ENCODE measurements around the gene MYH3.

Gene MYH3

GRCh38 chr17:10674704-10675103 is 17.6 kb upstream of the MYH3 start:
- Histone ChIP-seq H3K4me3 (ENCODE audit: low read length in 2 of 2) (no peak overlapping the region), H3K36me3 (ENCODE audit: control insufficient read depth in 2 of 2, insufficient read depth in 2 of 2, low read length in 2 of 2) (peaks cover 8 to 12% of the 10 kb centered on the region in 2 donors), H3K27ac (ENCODE audit: low read length) (no peak overlapping the region), H3K27me3 (ENCODE audit: control insufficient read depth in 1 of 2, insufficient read depth in 2 of 2, low read length in 2 of 2) (no peaks in the 10 kb centered on the region), H3K9me3 (ENCODE audit: control insufficient read depth in 2 of 2, low read length in 2 of 2) (no peaks in the 10 kb centered on the region), H3K9ac (ENCODE audit: low read length in 2 of 2) (no peak overlapping the region), H3K4me1 (ENCODE audit: control insufficient read depth, insufficient read depth, low read length) (peaks cover 2% of the 10 kb centered on the region)

- H3K36me3 ChIP-seq (ENCODE audit: control insufficient read depth in 2 of 2, insufficient read depth in 2 of 2, low read length in 2 of 2), result peaks cover 3 to 6% of the 10 kb centered on the region in 2 donors
- H3K9me3 ChIP-seq (ENCODE audit: control insufficient read depth in 2 of 2, low read length in 2 of 2), result no peaks in the 10 kb centered on the region
- H3K4me1 ChIP-seq (ENCODE audit: control insufficient read depth, insufficient read depth, low read length), result peaks cover 2% of the 10 kb centered on the region
- no peak overlapping the region for H3K27ac ChIP-seq (ENCODE audit: low read length)
- no peak overlapping the region for H3K9ac ChIP-seq (ENCODE audit: low read length in 2 of 2)
- H3K27me3 ChIP-seq (ENCODE audit: control insufficient read depth in 1 of 2, insufficient read depth in 2 of 2, low read length in 2 of 2), result no peaks in the 10 kb centered on the region
- H3K4me3 ChIP-seq (ENCODE audit: low read length in 2 of 2), result no peak overlapping the region
These were observed 16.2 kb upstream of the MYH3 start for GRCh38 chr17:10673312-10673711.

- H3K9me3 ChIP-seq (ENCODE audit: control insufficient read depth in 2 of 2, low read length in 2 of 2), result no peaks in the 10 kb centered on the region
- H3K4me1 ChIP-seq (ENCODE audit: control insufficient read depth, insufficient read depth, low read length), result peaks cover 2% of the 10 kb centered on the region
- no peak overlapping the region for H3K4me3 ChIP-seq (ENCODE audit: low read length in 2 of 2)
- no peaks in the 10 kb centered on the region for H3K27me3 ChIP-seq (ENCODE audit: control insufficient read depth in 1 of 2, insufficient read depth in 2 of 2, low read length in 2 of 2)
- H3K9ac ChIP-seq (ENCODE audit: low read length in 2 of 2), result no peak overlapping the region
- H3K36me3 ChIP-seq (ENCODE audit: control insufficient read depth in 2 of 2, insufficient read depth in 2 of 2, low read length in 2 of 2), result no peaks in the 10 kb centered on the region
- H3K27ac ChIP-seq (ENCODE audit: low read length), result no peak overlapping the region
These were observed 11.7 kb upstream of the MYH3 start for GRCh38 chr17:10668775-10669174.

DNA sequence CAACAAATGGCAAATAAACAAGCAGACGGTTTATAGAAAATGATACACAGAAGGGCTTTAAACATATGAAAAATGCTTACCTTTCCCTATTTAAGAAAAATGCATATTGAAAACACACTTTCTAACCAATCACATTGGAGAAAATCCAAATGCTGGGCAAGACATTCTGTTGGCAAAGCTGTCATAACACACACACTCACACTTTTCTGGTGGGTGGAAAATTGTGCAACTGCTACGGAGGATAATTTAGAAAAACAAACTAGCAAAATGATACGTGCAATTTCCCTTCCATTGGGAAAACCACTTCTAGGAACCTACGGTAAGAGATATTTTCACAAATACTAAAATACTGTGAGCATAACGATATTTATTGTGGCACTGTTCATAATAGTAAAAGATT is 9.8 kb upstream of the MYH3 start:
- no peaks in the 10 kb centered on the region for H3K4me1 ChIP-seq (ENCODE audit: control insufficient read depth, insufficient read depth, low read length)
- no peak overlapping the region for H3K9ac ChIP-seq (ENCODE audit: low read length in 2 of 2)
- H3K9me3 ChIP-seq (ENCODE audit: control insufficient read depth in 2 of 2, low read length in 2 of 2), result no peaks in the 10 kb centered on the region

DNA sequence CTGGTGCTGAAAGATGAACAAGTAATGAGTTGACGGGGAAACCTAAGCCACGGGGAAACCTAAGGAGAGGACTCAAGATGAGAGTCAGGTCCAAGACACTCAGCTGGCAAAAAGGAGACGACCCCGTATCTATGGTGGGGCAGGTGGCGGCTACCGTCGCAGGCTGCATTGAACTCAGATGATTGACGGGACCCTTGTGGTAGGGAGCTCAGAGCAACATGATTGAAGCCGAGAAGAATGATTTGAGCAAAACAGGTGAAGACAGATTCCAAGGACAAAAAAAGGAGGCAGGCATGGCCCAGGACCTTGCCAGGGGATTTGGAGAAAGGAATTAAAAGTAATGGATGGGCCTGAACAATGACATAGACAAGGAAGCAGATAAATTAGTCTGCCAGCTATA is 7.5 kb upstream of the MYH3 start:
- no peak overlapping the region for H3K9ac ChIP-seq (ENCODE audit: low read length in 2 of 2)
- no peaks in the 10 kb centered on the region for H3K27me3 ChIP-seq (ENCODE audit: control insufficient read depth in 1 of 2, insufficient read depth in 2 of 2, low read length in 2 of 2)
- no peaks in the 10 kb centered on the region for H3K9me3 ChIP-seq (ENCODE audit: control insufficient read depth in 2 of 2, low read length in 2 of 2)
- peaks cover 0 to 6% of the 10 kb centered on the region in 2 donors for H3K36me3 ChIP-seq (ENCODE audit: control insufficient read depth in 2 of 2, insufficient read depth in 2 of 2, low read length in 2 of 2)
- H3K27ac ChIP-seq (ENCODE audit: low read length), result no peak overlapping the region
- H3K4me1 ChIP-seq (ENCODE audit: control insufficient read depth, insufficient read depth, low read length), result no peaks in the 10 kb centered on the region
- H3K4me3 ChIP-seq (ENCODE audit: low read length in 2 of 2), result no peak overlapping the region

More for the DNA sequence above, 9.8 kb upstream of the MYH3 start:
- Histone ChIP-seq H3K27ac (ENCODE audit: low read length) (no peak overlapping the region), H3K4me3 (ENCODE audit: low read length in 2 of 2) (no peak overlapping the region), H3K27me3 (ENCODE audit: control insufficient read depth in 1 of 2, insufficient read depth in 2 of 2, low read length in 2 of 2) (no peaks in the 10 kb centered on the region), H3K36me3 (ENCODE audit: control insufficient read depth in 2 of 2, insufficient read depth in 2 of 2, low read length in 2 of 2) (peaks cover 0 to 2% of the 10 kb centered on the region in 2 donors)

GRCh38 chr17:10663231-10663630 is 6.1 kb upstream of the MYH3 start:
- peaks cover 0 to 6% of the 10 kb centered on the region in 2 donors for H3K36me3 ChIP-seq (ENCODE audit: control insufficient read depth in 2 of 2, insufficient read depth in 2 of 2, low read length in 2 of 2)
- no peaks in the 10 kb centered on the region for H3K4me1 ChIP-seq (ENCODE audit: control insufficient read depth, insufficient read depth, low read length)
- no peak overlapping the region for H3K27ac ChIP-seq (ENCODE audit: low read length)
- no peak overlapping the region for H3K4me3 ChIP-seq (ENCODE audit: low read length in 2 of 2)
- no peaks in the 10 kb centered on the region for H3K27me3 ChIP-seq (ENCODE audit: control insufficient read depth in 1 of 2, insufficient read depth in 2 of 2, low read length in 2 of 2)
- H3K9ac ChIP-seq (ENCODE audit: low read length in 2 of 2), result no peak overlapping the region
- H3K9me3 ChIP-seq (ENCODE audit: control insufficient read depth in 2 of 2, low read length in 2 of 2), result no peaks in the 10 kb centered on the region

- peaks cover 0 to 6% of the 10 kb centered on the region in 2 donors for H3K36me3 ChIP-seq (ENCODE audit: control insufficient read depth in 2 of 2, insufficient read depth in 2 of 2, low read length in 2 of 2)
- H3K9ac ChIP-seq (ENCODE audit: low read length in 2 of 2), result no peak overlapping the region
- H3K4me3 ChIP-seq (ENCODE audit: low read length in 2 of 2), result no peak overlapping the region
- H3K4me1 ChIP-seq (ENCODE audit: control insufficient read depth, insufficient read depth, low read length), result no peaks in the 10 kb centered on the region
- no peaks in the 10 kb centered on the region for H3K9me3 ChIP-seq (ENCODE audit: control insufficient read depth in 2 of 2, low read length in 2 of 2)
- H3K27me3 ChIP-seq (ENCODE audit: control insufficient read depth in 1 of 2, insufficient read depth in 2 of 2, low read length in 2 of 2), result no peaks in the 10 kb centered on the region
- H3K27ac ChIP-seq (ENCODE audit: low read length), result no peak overlapping the region
These were observed 4.3 kb upstream of the MYH3 start for GRCh38 chr17:10661437-10661836.

DNA sequence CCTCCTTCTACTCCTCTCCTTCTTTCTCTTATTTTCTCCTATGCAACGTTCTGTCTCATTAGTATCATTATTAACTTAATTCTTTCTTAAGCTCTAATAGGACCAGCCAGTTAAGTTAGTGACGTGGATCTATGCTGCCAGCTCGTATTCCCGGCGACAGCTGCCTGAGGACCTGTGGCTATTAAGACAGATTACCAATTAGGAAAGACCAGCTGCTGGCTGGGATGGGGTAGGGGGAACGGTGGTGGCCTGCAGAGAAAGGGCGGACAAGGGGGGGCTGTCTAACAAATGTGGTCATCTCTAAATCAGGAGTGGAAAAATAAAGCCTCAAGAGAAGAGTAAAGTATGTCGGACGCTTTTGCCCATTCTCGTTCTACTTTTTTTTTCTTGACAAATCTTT is 770 bp upstream of the MYH3 start:
- no peaks in the 10 kb centered on the region for H3K27me3 ChIP-seq (ENCODE audit: control insufficient read depth in 1 of 2, insufficient read depth in 2 of 2, low read length in 2 of 2)
- H3K9me3 ChIP-seq (ENCODE audit: control insufficient read depth in 2 of 2, low read length in 2 of 2), result no peaks in the 10 kb centered on the region

GRCh38 chr17:10653987-10654386 is 3.1 kb downstream of the MYH3 start:
- Histone ChIP-seq H3K27me3 (ENCODE audit: control insufficient read depth in 1 of 2, insufficient read depth in 2 of 2, low read length in 2 of 2) (no peaks in the 10 kb centered on the region), H3K27ac (ENCODE audit: low read length) (no peak overlapping the region), H3K4me1 (ENCODE audit: control insufficient read depth, insufficient read depth, low read length) (no peaks in the 10 kb centered on the region), H3K4me3 (ENCODE audit: low read length in 2 of 2) (no peak overlapping the region), H3K36me3 (ENCODE audit: control insufficient read depth in 2 of 2, insufficient read depth in 2 of 2, low read length in 2 of 2) (no peaks in the 10 kb centered on the region), H3K9me3 (ENCODE audit: control insufficient read depth in 2 of 2, low read length in 2 of 2) (no peaks in the 10 kb centered on the region), H3K9ac (ENCODE audit: low read length in 2 of 2) (no peak overlapping the region)

More for the DNA sequence above, 770 bp upstream of the MYH3 start:
- Histone ChIP-seq H3K36me3 (ENCODE audit: control insufficient read depth in 2 of 2, insufficient read depth in 2 of 2, low read length in 2 of 2) (peaks cover 0 to 6% of the 10 kb centered on the region in 2 donors), H3K4me3 (ENCODE audit: low read length in 2 of 2) (no peak overlapping the region), H3K27ac (ENCODE audit: low read length) (no peak overlapping the region), H3K9ac (ENCODE audit: low read length in 2 of 2) (no peak overlapping the region), H3K4me1 (ENCODE audit: control insufficient read depth, insufficient read depth, low read length) (no peaks in the 10 kb centered on the region)

DNA sequence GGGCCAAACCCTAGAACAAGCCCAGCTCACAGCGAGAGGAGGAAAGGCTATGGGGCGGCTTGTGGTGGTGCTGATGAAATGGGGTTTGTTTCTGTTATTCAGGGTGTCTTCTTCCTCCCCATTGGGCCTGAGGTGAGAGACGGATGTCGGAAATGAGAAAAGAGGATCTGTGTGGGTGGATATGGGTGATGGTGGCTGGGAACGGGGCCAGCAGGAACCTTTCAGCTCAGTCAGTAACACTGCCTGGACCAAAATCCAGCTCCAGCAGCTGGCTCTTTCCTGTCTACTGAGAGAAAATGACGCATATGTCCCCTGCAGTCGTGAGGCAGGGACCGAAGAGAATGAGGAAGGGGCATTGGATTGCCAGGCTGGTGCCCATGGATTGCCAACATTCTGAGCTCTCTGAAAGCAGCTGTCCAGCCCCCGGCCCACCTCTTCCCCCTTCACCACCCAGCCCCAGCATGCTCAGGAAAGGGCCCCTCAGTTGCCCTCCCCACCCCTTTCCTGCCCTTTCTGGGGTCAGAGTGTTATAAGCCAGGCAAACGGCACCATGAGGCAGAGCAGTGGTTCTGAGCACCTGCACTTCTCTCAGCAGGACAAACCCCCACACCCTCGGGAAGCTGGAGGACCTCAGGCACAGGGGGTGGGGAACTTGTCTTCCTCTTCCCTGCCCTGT is 4.0 kb downstream of the MYH3 start:
- Histone ChIP-seq H3K27me3 (ENCODE audit: control insufficient read depth in 1 of 2, insufficient read depth in 2 of 2, low read length in 2 of 2) (no peaks in the 10 kb centered on the region), H3K9ac (ENCODE audit: low read length in 2 of 2) (no peak overlapping the region), H3K27ac (ENCODE audit: low read length) (no peak overlapping the region), H3K4me1 (ENCODE audit: control insufficient read depth, insufficient read depth, low read length) (no peaks in the 10 kb centered on the region), H3K4me3 (ENCODE audit: low read length in 2 of 2) (no peak overlapping the region), H3K9me3 (ENCODE audit: control insufficient read depth in 2 of 2, low read length in 2 of 2) (no peaks in the 10 kb centered on the region), H3K36me3 (ENCODE audit: control insufficient read depth in 2 of 2, insufficient read depth in 2 of 2, low read length in 2 of 2) (no peaks in the 10 kb centered on the region)

DNA sequence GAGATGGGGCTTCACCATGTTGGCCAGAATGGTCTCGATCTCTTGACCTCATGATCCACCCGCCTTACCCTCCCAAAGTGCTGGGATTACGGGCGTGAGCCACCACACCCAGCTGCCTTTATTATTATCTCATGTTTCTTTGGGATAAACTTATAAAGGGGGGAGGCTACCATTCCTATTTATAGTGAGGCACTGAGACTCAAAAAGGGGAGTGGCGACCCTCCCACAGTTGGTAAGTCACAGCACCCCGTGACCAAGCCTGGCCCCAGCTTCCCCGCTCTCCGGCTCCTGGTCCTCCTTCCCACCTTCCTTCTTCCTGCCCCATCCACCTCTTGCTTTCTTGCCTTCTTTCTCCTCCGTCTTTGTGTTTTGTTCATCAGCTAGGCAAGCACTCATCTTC is 5.2 kb downstream of the MYH3 start:
- Histone ChIP-seq H3K27ac (ENCODE audit: low read length) (no peak overlapping the region), H3K9ac (ENCODE audit: low read length in 2 of 2) (no peak overlapping the region), H3K27me3 (ENCODE audit: control insufficient read depth in 1 of 2, insufficient read depth in 2 of 2, low read length in 2 of 2) (no peaks in the 10 kb centered on the region), H3K9me3 (ENCODE audit: control insufficient read depth in 2 of 2, low read length in 2 of 2) (no peaks in the 10 kb centered on the region), H3K36me3 (ENCODE audit: control insufficient read depth in 2 of 2, insufficient read depth in 2 of 2, low read length in 2 of 2) (no peaks in the 10 kb centered on the region), H3K4me1 (ENCODE audit: control insufficient read depth, insufficient read depth, low read length) (no peaks in the 10 kb centered on the region), H3K4me3 (ENCODE audit: low read length in 2 of 2) (no peak overlapping the region)

Data from stomach smooth muscle (tissue), 2 donors.